CD4-positive, alpha-beta T cell treated with Interleukin-17A for 4 hours (primary cell): ENCODE results near the gene PELI2.
A peak's percentile ranks its signal among the peaks of the same experiment; 100 is the strongest.

Source experiments
- DNase-seq: peaks from one replicate; pipeline ENCODE4 v3.0.0-alpha.2; 2020; ENCODE audit warnings: mixed read lengths

The PELI2 gene

DNA sequence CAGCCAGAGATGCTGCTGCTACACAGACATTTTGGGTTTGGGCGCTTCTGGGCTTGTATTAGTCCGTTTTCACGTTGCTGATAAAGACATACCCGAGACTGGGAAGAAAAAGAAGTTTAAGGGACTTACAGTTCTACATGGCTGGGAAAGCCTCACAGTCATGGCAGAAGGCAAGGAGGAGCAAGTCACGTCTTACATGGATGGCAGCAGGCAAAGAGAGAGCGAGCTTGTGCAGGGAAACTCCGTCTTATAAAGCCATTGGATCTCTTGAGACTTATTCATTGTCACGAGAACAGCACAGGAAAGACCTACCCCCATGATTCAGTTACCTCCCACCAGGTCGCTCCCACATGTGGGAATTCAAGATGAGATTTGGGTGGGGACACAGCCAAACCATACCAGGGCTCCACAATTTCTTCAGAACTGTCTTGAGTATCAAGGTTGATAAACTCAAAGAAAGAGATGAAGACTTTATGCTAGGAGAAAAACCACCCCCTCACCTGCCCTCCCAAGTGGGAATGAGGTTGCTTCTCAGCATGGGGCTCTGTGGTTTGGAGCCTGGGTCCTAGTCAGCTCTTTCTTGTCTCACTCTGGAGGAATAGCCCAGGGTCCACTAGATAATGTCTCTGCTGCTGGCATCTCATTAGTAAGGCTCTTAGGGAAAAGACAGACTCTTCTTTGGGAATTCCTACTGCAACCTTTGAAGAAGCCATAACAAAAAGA lies 200.3 kb downstream of the PELI2 start:
- no peak for DNase-seq

DNA sequence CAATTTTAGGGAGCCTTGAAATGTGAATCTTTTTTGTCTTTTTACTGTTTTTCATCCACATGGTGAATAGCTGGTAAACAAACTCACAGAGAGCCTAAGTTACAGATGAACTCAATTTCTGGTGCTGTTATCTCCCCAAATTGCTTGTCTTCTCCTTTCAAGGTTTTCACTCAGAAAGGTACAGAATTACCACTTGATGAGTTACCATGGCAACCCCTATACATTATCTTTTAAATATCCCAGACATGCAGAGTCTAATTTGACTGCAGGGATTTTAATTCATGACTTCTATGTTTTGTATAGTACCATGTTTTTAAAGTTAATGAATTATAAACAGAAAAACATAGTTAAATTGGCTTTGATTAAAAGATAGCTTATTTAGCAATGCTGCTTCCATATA lies 203.7 kb downstream of the PELI2 start:
- no peak for DNase-seq

DNA sequence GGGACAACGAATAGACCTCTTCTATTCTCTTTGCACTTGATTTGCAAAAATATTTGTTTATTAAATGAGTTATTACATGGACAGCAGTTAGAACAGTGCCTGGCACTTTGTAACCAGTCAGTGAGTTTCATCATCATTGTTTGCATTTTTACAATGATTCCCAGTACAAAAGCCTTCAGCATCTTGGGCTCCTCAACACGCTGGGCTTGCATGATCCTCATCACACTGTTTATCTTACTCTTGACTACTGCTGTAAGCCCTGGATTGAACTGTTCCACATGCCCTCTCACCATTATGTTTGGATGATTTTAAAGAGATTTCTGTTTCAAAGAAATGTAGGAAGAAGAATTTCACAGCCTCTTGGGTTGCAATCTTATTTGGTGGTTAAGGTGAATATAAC lies 204.3 kb downstream of the PELI2 start:
- no peak for DNase-seq

DNA sequence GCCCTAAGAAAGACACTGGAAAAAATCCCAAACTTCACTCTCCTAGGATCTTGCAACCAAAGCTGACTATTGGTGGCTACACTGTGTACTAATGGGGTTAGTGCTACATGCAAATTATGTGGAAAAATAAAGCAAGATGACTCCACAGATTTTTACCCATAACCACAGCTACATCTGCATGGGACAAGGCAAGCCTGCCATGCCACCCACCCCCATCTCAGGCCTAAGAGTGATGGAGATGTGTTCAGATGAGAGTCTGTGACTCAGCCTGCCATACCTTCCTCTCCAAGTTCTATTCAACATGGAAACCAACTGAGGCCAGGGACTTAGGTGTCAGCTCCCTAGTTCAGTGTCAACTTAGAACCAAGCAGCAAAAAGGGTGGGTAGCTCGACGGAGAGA lies 206.2 kb downstream of the PELI2 start:
- DNase-seq = no peak

DNA sequence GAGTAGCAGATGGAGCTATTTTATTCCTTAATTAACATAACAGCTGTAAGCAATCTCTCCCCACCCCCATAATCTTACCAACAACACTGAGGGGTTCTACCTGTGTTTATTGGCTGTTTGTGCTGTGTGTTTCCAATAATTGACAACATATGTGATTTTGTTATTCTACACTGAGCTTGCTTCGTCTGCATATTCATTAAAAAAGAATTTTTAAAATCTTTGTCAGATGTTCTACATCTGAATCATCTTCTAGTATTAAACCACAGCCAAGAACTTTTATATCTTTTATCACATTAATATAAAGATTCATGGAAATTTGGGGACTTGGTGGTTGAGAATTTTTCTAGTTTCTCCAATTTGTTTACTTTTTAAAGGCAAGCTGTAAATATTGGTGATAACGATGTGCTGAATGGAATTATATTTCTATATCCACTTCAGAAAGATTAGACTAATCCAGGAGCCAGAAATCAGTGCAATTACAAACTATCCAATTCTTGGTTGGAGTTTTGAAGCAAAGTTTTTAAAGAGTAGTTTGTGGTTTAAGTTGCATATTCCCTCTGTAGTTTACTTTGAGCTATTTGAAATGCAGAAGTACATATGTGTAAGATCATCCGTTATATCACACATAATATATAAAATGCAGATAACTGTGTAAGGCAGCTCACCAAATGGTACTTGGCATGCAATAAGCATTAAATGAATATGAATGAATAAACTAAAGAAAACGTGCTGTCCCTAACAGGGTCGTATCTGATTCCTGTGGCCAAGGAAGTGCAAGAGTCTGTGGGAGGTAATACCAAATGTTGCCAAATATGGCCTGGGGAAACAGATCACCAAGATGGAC lies 206.9 kb downstream of the PELI2 start:
- no peak for DNase-seq

DNA sequence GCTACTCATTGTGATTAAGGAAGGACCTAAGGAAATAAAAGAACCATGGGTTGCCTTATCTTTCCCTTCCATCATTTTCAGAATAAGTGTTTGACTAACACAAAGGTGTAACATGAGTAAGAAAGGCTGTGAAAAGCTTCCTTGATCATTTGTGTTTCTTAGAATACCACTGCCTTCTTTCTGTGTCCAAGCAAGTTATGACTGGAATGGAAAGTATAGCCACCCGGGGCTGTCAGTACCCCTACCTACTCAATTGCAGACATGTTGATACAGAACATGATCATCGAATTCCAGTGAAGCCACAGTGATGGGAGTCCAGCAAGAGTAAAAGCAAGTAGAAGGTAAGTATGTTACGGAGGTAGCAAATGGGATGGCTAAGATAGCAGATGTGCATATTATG lies 209.8 kb downstream of the PELI2 start:
- no peak for DNase-seq

DNA sequence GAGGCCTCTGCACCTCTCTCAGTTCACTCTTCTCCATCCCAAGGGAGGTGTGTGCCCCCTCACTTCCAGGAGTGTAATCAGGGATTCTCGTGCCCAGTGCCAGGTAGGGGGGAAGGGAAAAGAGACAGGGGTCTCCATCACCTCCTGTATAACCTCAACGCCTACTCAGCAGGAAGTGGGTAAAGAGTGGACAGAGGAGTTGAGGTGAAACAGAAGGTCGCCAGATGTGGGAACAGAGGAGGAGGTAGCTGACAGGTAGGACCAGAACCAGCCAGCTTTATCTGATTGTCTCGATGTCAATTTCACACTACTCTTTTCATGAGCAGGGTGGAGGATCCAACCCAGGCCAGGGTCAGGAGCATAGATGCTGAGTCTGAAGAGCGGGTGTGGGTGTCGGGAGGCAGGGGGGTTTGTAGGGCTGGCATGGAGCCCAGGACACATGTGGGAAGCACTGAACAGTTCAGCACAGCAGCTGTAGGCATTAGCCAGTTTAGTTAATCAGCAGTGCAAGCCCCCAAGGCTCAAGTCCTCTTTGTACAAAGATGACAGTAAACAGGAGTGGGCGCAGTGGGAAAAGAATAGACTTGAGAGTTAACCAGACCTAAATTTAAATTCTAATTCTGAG lies 213.5 kb downstream of the PELI2 start:
- DNase-seq = no peak

DNA sequence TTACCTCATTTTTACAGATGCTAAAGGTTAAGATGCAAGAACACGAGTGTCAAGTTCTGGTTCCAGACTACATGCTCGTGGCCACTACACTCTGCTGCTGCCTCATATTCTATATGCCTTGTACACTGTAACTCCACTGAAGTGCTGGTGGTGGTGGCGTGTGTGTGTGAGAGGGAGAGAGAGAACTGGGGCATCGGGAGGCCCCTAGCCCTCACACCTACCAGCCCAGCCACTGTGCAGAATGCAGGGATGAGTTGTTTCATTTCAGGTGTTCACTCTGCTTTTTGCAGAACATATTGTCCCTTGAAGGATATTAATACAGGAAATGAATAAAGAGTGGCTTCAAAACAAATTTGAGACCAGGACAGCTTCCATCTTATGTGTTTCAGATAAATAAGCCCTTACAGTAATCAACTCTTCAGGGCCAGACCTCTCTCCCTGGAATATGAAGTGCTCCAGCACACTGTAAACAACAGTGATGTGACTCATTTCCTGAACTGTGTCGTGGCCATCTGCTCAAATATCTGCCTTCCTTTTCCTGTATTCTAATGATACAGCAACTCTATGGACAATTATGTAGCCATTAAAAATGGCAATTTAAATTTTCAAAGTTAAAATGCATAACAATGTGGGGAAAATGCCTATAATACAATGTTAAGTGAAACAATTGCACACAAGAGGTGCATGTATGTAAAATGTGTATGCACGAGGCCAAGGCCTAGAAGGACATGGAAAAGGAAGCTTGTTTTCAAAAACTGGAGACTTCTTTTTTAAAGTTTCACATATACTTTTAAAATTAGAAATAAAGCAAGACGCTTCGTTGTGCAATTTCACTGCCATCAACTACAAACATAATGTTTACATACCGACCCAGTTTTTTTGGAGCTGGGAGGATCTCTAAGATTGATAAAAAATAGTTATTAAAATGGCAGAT lies 215.4 kb downstream of the PELI2 start:
- no peak for DNase-seq

DNA sequence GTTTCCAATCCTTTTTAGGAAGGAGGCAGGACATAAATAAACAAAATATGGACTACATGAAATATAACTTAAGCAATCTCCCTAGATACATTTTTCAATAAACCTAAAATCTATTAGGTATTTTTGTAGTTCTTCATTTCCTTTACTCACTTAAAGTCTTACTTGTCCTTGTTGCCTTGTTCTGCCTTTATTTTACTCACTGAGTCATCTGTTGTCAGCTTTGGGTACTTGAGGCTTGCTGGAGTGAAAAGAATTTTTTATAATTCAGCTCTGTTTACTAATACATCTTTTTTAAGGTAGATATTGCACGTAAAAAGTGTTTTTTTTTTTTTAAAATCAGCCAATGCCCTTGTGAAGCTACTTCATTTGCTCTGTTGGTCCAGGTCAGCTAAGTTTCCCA lies 216.2 kb downstream of the PELI2 start:
- no peak for DNase-seq

DNA sequence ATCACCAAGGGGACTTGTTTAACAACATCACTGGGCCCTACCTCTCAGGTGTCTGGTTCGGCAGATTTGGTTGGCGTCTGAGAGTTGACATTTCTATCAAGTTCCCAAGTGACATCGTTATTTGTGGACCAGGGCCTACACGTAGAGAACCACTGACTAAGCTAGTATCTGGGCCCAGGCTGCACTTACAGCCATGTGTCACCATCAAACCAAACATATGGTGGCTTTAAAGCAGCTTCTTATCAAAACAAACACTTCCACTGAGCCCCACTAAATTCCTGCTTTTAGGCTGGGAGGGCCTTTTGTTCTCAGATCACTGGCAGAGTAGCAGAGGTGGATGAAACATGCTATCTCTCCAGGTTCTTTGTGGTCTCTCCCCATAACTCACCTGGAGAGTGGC lies 220.5 kb downstream of the PELI2 start:
- DNase-seq = no peak

DNA sequence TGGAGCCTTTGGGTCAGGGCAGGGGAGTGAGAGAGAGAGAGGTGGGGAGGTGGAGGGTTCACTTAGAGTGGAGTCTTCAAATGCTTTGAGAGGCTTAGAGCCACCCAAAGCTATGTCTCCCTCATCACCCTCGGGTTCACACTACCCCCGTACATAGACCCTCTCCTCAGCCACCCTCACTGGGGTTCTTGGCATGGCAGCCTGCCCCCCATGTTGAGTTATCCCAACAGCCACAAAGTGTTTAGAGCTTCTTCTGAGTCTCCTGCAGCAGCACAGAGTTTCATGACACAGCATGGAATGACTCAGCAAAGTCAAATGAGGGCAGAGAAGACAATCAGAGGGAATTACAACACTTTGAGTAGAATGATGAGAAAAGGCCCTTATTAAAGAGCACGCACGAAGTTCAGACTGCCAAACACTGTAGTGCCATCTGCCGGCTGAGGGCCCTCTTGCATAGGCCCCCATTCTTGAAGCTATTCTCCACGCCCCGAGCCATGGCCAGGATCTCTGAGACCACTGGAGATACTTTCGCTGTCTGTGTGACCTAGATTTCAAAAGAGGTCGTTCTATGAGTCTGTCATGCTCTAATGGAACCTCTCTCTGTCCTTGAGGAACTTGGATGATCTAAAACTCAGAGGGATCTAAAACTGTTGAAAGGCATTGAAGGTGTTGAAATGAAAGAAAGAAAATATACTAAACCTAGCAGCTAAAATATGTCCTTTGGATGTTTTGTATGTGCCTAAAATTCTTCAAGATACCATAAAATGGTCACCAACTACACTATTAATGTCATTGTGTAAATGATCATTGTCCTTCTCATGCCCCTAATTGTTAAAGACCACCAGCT lies 221.9 kb downstream of the PELI2 start:
- DNase-seq = peak; percentile 61

DNA sequence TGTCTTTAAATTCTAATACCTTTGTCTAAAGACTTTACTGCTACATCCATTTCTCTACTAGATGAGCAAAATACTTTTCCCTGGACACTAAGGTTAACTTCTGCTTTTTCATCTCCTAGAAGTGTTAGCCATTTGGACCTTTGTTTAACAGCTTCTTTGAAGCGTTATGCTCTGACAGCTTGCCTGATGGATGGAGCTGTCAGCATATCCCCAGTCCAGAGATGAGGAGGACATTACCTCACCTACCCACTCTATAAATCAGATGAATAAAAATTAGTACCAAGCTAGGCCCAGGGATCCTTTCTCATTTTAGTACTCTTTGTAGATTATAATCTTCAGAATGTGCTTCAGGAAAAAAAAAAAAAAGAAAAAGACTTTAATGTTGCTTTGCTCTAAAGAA lies 222.7 kb downstream of the PELI2 start:
- no peak for DNase-seq

DNA sequence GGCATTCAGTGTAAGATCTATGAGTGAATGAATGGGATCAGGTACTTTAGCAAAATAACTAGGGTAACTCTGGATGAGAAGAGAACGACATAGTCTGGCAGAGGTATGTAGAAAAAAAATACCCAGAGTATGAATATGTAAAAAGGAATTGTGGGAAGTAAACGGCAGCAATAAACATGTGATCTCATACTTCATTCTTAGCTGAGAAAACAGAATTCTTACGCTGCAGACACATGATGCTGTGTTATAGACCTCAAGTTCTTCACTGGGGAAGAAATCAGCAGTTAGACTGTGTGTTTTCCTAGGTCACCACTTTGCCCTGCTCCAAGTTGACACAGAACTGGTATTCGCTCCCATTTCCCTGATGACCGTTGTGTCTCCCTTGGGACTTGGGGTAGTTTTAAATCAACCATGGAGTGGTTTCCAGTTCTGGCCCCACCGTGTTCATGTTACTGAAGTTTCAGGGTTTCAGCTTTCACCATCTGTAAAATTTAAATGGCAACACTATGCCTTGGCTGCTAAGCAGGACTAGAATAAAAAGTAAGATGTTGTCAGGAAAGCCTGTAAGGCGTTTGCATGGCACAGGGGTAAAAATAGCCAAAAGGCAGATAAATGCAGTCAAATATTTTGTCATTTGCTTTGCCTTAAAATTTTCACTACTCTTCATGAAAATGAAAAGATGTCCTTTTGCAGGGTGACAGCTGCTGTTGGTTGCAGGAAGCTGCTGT lies 223.7 kb downstream of the PELI2 start:
- DNase-seq = no peak

DNA sequence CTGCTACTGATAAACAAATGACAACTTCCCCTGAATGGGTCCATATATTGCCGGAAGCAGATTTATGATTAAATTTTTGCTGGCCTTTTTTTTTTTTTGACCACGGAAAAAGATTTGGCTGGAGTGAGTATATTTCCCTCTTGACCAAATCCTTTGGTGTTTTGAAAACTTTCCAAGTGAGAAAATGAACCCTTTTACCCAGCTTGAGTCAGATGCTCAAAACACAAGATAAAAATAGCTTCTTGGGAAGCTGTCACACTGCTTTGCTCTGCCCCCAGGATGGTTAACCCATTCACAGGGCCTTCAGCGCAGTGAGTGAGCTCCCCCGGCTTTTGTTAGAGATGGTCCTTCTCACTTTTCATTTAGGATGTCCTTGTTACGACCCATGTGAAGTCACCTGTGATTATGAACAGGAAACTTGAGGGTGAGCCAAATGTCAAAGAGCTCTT lies 224.3 kb downstream of the PELI2 start:
- DNase-seq = no peak

DNA sequence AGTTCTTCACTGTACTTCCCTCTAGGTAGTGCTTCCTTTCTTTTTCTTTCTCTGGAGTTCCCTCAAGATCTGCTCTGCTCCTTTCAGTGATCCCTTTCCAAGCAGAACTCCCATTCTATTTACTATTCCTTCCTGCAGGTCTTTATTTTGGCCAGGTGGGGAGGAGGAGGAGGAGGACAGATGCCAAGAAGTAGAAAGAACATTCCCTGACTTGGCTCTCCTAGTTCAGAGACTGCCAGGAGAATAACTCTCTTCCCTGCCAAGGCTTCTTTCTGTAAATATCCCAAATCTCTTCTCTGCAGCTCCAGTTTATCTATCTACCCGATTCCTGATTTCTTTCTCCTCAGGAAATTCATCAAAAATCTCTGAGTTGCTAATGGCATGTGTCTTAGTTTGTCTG lies 231.7 kb downstream of the PELI2 start:
- DNase-seq = no peak
